Measurements from ENCODE around the gene KAZN. TPM values are rescaled to one million over a fixed set of nuclear protein-coding genes. Genes with fewer than 3 reads are reported as not detected.

Gene KAZN
- total RNA-seq, 1 donor, result 3.9 TPM

DNA sequence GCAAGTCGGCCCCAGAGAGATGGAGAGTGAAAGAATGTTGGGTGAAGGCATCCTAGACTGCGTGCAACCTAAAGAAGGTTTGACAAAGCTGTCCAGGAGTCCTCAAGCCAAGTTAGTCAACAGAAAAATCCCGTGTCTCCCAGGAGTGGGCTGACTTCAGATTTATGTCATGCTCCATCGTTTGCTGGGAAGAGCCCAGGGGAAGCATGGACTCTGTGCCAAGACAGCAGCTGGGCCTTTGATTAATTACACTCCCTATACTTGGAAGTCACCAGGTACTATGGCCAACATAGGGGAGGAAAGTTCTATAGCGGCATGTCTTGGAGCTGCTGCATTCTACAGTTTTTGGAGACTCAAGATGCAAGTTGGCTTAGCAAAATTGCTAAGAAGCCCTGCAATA lies 247.4 kb downstream of the KAZN start:
- no peak for DNase-seq (ENCODE audit: low read depth)
- no peak overlapping the region for H3K4me3 ChIP-seq (ENCODE audit: low read depth, low read length)
- TF ChIP-seq, protein P1, sequence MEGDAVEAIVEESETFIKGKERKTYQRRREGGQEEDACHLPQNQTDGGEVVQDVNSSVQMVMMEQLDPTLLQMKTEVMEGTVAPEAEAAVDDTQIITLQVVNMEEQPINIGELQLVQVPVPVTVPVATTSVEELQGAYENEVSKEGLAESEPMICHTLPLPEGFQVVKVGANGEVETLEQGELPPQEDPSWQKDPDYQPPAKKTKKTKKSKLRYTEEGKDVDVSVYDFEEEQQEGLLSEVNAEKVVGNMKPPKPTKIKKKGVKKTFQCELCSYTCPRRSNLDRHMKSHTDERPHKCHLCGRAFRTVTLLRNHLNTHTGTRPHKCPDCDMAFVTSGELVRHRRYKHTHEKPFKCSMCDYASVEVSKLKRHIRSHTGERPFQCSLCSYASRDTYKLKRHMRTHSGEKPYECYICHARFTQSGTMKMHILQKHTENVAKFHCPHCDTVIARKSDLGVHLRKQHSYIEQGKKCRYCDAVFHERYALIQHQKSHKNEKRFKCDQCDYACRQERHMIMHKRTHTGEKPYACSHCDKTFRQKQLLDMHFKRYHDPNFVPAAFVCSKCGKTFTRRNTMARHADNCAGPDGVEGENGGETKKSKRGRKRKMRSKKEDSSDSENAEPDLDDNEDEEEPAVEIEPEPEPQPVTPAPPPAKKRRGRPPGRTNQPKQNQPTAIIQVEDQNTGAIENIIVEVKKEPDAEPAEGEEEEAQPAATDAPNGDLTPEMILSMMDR (IDR thresholded peaks at IDR 0.05; ENCODE audit: insufficient read depth, low read length), result no peak

DNA sequence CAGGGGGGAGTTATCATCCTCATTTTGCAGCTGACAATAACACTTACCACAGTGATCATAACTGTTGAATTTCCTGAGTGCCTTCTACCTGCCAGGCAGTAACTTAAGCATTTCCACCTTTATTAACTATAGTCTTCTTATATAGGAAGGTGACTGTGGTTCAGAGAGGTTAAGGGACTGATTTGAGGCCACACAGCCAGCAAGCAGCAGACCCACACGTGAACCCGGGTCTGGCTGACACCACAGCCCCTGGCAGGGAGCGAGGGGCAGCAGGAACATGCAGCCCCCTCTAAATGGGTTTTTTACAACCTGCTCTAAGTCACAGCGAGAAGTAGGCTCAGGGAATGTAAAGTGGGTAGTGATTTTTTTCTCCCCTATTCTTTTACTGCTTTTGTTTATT lies 248.2 kb downstream of the KAZN start:
- TF ChIP-seq, protein P1 (IDR thresholded peaks at IDR 0.05; ENCODE audit: insufficient read depth, low read length), result no peak
- no peak for DNase-seq (ENCODE audit: low read depth)
- H3K4me3 ChIP-seq (ENCODE audit: low read depth, low read length), result no peak overlapping the region

DNA sequence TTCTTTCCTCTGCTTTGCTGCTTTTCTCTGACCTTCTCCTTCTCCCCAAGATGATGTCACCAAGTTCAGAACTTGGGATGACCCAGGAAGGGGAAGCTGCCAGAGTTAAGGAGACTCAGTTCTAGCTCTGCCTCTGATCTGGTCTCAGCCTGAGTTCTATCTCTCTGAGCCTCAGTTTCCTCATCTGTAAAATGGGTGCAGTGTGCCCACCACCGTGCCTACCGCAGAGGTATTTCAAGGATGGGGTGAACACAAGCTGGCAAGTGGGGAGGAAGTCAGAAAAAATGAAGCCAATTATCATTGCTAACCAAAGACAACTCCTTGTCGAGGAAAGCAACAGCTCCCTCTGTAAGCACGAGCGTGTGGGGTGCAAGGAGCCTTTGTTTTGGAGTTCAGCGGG lies 249.7 kb downstream of the KAZN start:
- TF ChIP-seq, protein P1 (IDR thresholded peaks at IDR 0.05; ENCODE audit: insufficient read depth, low read length), result no peak
- H3K4me3 ChIP-seq (ENCODE audit: low read depth, low read length), result no peak overlapping the region
- DNase-seq (ENCODE audit: low read depth), result no peak

DNA sequence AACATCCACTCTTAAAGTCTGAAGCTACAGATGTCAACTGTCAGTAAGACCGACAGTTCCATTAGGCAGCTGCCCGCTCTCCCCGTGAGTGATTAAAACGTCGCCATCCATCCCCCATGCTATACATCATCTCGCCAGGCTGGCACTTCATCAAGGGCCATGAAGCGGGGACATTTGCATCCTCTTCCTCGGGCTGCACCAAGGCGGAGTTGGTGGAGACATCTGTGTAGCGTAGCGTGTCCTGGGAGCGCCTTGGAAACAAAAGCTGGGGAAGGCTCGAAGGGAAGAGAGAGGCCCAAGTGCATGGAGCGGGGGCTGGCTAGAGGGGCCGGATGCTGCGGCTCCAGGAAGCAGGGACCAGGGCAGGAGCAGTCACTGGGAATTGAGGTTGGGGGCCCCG lies 250.1 kb downstream of the KAZN start:
- TF ChIP-seq, protein P1 (IDR thresholded peaks at IDR 0.05; ENCODE audit: insufficient read depth, low read length), result no peak
- H3K4me3 ChIP-seq (ENCODE audit: low read depth, low read length), result no peak overlapping the region

DNA sequence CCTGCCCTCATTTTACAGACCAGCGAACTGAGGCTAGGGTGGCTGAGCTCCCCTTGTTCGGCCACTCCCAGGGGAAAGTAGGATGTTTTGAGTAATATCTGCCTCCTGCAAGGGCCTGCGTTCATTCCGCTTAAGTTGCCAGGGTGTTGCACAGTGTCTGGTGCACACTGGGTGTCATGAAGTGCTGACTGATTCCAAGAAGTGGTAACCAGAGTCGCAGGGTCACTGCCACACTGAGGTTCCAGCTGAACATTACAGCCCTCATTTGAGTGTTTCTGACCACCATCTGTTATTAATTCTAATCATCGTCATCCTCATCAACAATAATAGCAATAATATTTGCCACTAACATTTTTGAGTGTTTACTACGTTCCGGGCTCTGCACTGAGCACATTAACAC lies 250.6 kb downstream of the KAZN start:
- DNase-seq (ENCODE audit: low read depth), result no peak
- TF ChIP-seq, protein P1 (IDR thresholded peaks at IDR 0.05; ENCODE audit: insufficient read depth, low read length), result no peak
- no peak overlapping the region for H3K4me3 ChIP-seq (ENCODE audit: low read depth, low read length)

More for the DNA sequence above, 250.1 kb downstream of the KAZN start:
- DNase-seq (ENCODE audit: low read depth), result no peak

DNA sequence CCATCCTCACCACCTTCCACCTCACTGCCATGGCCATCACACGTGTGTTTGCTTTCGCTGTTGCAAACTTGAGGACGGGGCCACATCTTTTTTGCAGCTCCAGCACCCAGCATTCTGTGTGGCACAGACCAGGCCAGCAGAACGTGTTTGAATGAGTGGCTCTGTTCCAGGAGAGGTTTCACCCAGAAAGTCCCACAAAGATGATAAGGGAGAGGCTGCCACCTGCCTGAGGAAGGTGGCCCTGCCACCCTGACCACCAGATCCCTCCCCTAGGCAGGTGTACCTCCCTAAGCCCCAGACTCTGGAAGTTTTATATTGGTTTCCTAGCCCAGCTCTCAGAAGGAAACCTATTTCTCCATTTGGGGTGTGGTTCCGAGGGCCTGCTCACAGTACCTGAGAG lies 252.1 kb downstream of the KAZN start:
- TF ChIP-seq, protein P1 (IDR thresholded peaks at IDR 0.05; ENCODE audit: insufficient read depth, low read length), result no peak
- no peak overlapping the region for H3K4me3 ChIP-seq (ENCODE audit: low read depth, low read length)

DNA sequence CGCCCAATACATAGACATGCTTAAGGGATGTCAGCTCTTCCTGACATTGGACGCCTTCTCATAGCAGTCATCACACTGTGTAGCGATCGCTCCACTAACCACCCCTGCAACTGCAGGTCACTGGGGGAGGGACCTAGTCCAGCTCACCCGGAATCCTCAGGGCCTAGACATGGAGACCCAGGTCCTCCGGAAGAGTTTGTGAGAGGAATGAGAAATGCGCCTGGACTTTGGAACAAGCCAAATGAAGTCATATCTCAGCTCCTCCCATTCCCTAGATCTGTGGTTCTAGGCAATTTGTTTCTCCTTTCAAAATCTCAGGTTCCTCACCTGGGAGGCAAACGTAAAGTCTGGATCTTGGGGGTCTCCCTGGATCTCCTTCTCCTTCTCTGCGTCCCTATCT lies 253.3 kb downstream of the KAZN start:
- TF ChIP-seq, protein P1 (IDR thresholded peaks at IDR 0.05; ENCODE audit: insufficient read depth, low read length), result no peak
- H3K4me3 ChIP-seq (ENCODE audit: low read depth, low read length), result no peak overlapping the region

More for the DNA sequence above, 252.1 kb downstream of the KAZN start:
- DNase-seq (ENCODE audit: low read depth), result no peak

More for the DNA sequence above, 253.3 kb downstream of the KAZN start:
- no peak for DNase-seq (ENCODE audit: low read depth)

Measured in fibroblast of the aortic adventitia (primary cell).